GM12878 (cell line): ENCODE results near the gene ASAP3. TPM values are rescaled to one million over a fixed set of nuclear protein-coding genes. Genes with fewer than 3 reads are reported as not detected.
"Not testable (repeated sequence)": the region's sequence is repeated elsewhere in the genome, so short reads cannot be mapped to it uniquely, and the experiment has no call there.

Experiments
- ATAC-seq: fragments of 200-7000 bp; cut with Tn5 transposase; 3 replicates; pipeline ENCODE4 v1.9.1; 2020; ENCODE audit warnings: mild to moderate bottlenecking, moderate library complexity
- BruUV-seq: library from RNA; stranded (reverse); fragments of 400-500 nt; replicated peaks from 2 replicates; lab custom pipeline; 2021; lab: Mats Ljungman, UMichigan
- CTCF ChIA-PET: fragments of 300-600 bp; sonication (Branson Sonifier 250); formaldehyde crosslinking; extraction: SDS; loops from one replicate; lab custom pipeline; 2021; ENCODE audit warnings: inconsistent platforms; lab: Yijun Ruan, JAX
- POLR2A ChIA-PET: fragments of 350-600 bp; formaldehyde crosslinking; extraction: SDS; loops from one replicate; lab custom pipeline; 2021; ENCODE audit warnings: inconsistent platforms; lab: Charles Lee
- RAD21 ChIA-PET: fragments of 300-600 bp; sonication (Branson Sonifier 250); formaldehyde crosslinking; loops from one replicate; lab custom pipeline; 2023; ENCODE audit warnings: antibody characterized with exemption; ENCODE audit not compliant: unreplicated experiment; lab: Charles Lee
- SMC1A ChIA-PET: fragments of 300-600 bp; sonication (Branson Sonifier 250); formaldehyde crosslinking; loops from one replicate; lab custom pipeline; 2023; ENCODE audit not compliant: unreplicated experiment, uncharacterized antibody; lab: Charles Lee
- DNase-seq: peaks from one replicate; pipeline ENCODE4 v3.0.0-alpha.2; 2011; ENCODE audit warnings: low read depth, low spot score
- FAIRE-seq: peaks from 3 replicates; lab custom pipeline; 2011; peaks lifted over from hg19 to GRCh38; lab: Jason Lieb, UNC
- H2AFZ ChIP-seq: 2 replicates; pipeline ENCODE4 v1.6.0; 2011; ENCODE audit warnings: low read depth, low read length, control low read depth; ENCODE audit not compliant: control insufficient read depth
- H3K27ac ChIP-seq: 2 replicates; pipeline ENCODE4 v1.5.1; 2011; ENCODE audit warnings: control low read depth; ENCODE audit not compliant: control insufficient read depth, insufficient read depth
- H3K27me3 ChIP-seq, 2 experiments: replicated peaks in 1 of 2; 2 replicates each; pipeline versions ENCODE4 v1.6.0 to v1.6.1; 2011; ENCODE audit warnings: low read length in 1 of 2; ENCODE audit not compliant: control insufficient read depth in 2 of 2, insufficient read depth in 2 of 2
- H3K36me3 ChIP-seq, 2 experiments: 2 replicates each; pipeline ENCODE4 v1.5.1; 2011; ENCODE audit warnings: low read length in 1 of 2; ENCODE audit not compliant: control insufficient read depth in 2 of 2, insufficient read depth in 2 of 2
- H3K4me1 ChIP-seq: 2 replicates; pipeline ENCODE4 v1.6.1; 2011; ENCODE audit warnings: mild to moderate bottlenecking, low read length, moderate library complexity, mixed read lengths; ENCODE audit not compliant: control insufficient read depth, insufficient read depth
- H3K4me2 ChIP-seq: 2 replicates; pipeline ENCODE4 v1.6.0; 2011; ENCODE audit warnings: control low read depth; ENCODE audit not compliant: control insufficient read depth, insufficient read depth
- H3K4me3 ChIP-seq: fragments of 200-600 bp; sonication (generic); 2 replicates; pipeline ENCODE4 v1.5.1; 2016
- H3K79me2 ChIP-seq: 2 replicates; pipeline ENCODE4 v1.6.0; 2011; ENCODE audit warnings: low read length; ENCODE audit not compliant: control insufficient read depth, insufficient read depth
- H3K9ac ChIP-seq: 2 replicates; pipeline ENCODE4 v1.8.0; 2011; ENCODE audit warnings: low read length, control low read depth, mixed read lengths; ENCODE audit not compliant: control insufficient read depth, insufficient read depth
- H3K9me3 ChIP-seq: replicated peaks from 3 replicates; pipeline ENCODE4 v1.5.1; 2011; ENCODE audit warnings: mild to moderate bottlenecking, low read length; ENCODE audit not compliant: control insufficient read depth, insufficient read depth
- H4K20me1 ChIP-seq: 2 replicates; pipeline ENCODE4 v1.6.0; 2011; ENCODE audit not compliant: control insufficient read depth, insufficient read depth
- YBX1 ChIP-seq: fragments of 450-650 bp; IDR thresholded peaks from 2 replicates; pipeline ENCODE4 v1.6.1; 2016; ENCODE audit warnings: antibody characterized with exemption
- ZBED1 ChIP-seq: IDR thresholded peaks from 2 replicates; pipeline ENCODE4 v1.6.1; 2016; ENCODE audit warnings: borderline replicate concordance
- ZNF207 ChIP-seq: fragments of 450-650 bp; IDR thresholded peaks from 2 replicates; pipeline ENCODE4 v1.6.1; 2014; ENCODE audit warnings: antibody characterized with exemption, mild to moderate bottlenecking, borderline replicate concordance
- WGBS: methylation state at CpG from one replicate; pipeline ENCODE4 v1.1.6; 2016; ENCODE audit warnings: low lambda C conversion rate; ENCODE audit not compliant: insufficient replicate concordance, insufficient coverage; ENCODE audit errors: missing lambda C conversion rate; 5-methylcytosine and 5-hydroxymethylcytosine counted together
- in situ Hi-C: fragments of 300-500 bp; cut with MboI; formaldehyde crosslinking; loops from 9 replicates; pipeline ENCODE4 v1.14.3; 2018; ENCODE audit warnings: mixed read lengths
- intact Hi-C: fragments of 100-400 bp; cut with micrococcal nuclease; formaldehyde crosslinking; loops from one replicate; pipeline ENCODE4 v1.14.2; 2022; ENCODE audit not compliant: unreplicated experiment
- polyA plus RNA-seq, 11 experiments: library from polyadenylated mRNA; depleted of rRNA in 4 of 11; unstranded in 6 of 11; stranded (reverse) in 5 of 11; fragments of >200 nt; fragmentation: Nextera tagmentation in 4 of 11; fragmentation: Illumina TruSeq in 1 of 11; extraction: Ambion mirVana in 4 of 11; extraction: Trizol in 1 of 11; gene quantifications; 1 replicate in 1 of 11; 2 replicates in 10 of 11; pipeline versions ENCODE4 v1.2.1 to v1.2.3, GENCODE V29; 2011 to 2016; ENCODE audit warnings: inconsistent platforms in 2 of 11, missing spikeins in 2 of 11, low read depth in 1 of 11
- total RNA-seq, 4 experiments: library from RNA; depleted of rRNA in 3 of 4; stranded (reverse); fragments of >200 nt in 3 of 4; fragmentation: Illumina TruSeq in 1 of 4; extraction: Trizol in 1 of 4; gene quantifications; 2 replicates each; pipeline versions ENCODE4 v1.2.1 to v1.2.3, GENCODE V29; 2013 to 2021

ASAP3 gene
- total and polyA plus RNA-seq, 10 of the 15 experiments (the other 5 are each of a cell fraction or from before 2014, with no cell fraction given) = 0.04 to 0.92 (median 0.34) TPM; not detected in 1

DNA sequence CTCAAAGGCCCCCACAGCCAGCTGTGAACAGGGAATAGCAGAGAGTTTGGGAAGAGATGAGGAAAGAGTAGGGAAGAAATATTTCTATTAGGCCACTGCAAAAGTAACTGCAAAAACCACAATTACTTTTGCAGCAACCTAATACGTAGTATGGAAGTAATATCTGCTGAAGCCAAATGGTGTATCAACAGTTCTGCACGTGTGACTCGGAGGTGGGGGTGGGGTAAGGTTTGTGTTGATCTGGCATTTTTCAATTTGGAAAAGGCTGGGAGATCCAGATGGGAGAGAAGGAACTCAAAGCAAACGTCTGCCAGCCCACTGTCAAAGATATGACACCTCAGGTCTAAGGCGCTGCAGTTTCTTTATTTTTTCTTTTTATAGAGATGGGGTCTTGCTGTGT lies 103.3 kb downstream of the ASAP3 start (continued):
- TF ChIP-seq ZNF207 = no peak
- no peak for TF ChIP-seq YBX1
- TF ChIP-seq ZBED1 = no peak

DNA sequence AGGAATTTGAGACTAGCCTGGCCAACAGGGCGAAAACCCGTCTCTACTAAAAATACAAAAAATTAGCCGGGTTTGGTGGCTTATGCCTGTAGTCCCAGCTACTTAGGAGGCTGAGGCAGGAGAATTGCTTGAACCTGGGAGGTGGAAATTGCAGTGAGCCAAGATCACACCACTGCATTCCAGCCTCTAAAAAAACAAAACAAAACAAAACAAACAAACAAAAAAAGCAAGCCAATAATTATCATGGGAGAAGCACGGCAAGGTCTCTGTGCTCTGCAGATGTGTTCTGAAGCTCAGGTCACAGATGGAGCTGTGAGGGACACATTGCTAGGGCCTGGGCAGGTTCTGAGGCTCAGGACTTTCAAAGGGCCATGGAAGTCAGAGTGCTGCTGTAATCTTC lies 103.7 kb downstream of the ASAP3 start:
- BruUV-seq, H3K4me3 ChIP-seq, H3K27me3 ChIP-seq, intact Hi-C loops, H3K27ac ChIP-seq, H4K20me1 ChIP-seq, FAIRE-seq, in situ Hi-C loops, H3K4me2 ChIP-seq, H3K4me1 ChIP-seq, POLR2A ChIA-PET, CTCF ChIA-PET, H2AFZ ChIP-seq, H3K36me3 ChIP-seq, H3K79me2 ChIP-seq, H3K9ac ChIP-seq, H3K9me3 ChIP-seq, SMC1A ChIA-PET, DNase-seq, RAD21 ChIA-PET, ATAC-seq: not testable (repeated sequence)
- 39% methylated on average over 4 of the region's 4 CpGs for WGBS

Other genes with a start within 250 kb of the ASAP3 start
- gene HNRNPR, start 139.9 kb downstream of the ASAP3 start, total RNA-seq (2014; rRNA removed) = 107 and 127 TPM in 2 replicates
- 230 and 249 TPM in 2 replicates for gene HNRNPR, start 139.9 kb downstream of the ASAP3 start, total RNA-seq (2014; rRNA removed; fragmentation: Illumina TruSeq; extraction: Trizol)
- 190 and 194 TPM in 2 replicates for gene HNRNPR, start 139.9 kb downstream of the ASAP3 start, total RNA-seq (2021)
- gene HNRNPR, start 139.9 kb downstream of the ASAP3 start, polyA plus RNA-seq (2011; rRNA removed) = 279 and 291 TPM in 2 replicates
- 280 and 322 TPM in 2 replicates for gene HNRNPR, start 139.9 kb downstream of the ASAP3 start, polyA plus RNA-seq (2014; fragmentation: Illumina TruSeq; extraction: Trizol)
- 100 to 1,000 TPM in 1 of 2 experiments, 10 to 100 TPM in 1; 80.5 to 138 TPM for gene HNRNPR, start 139.9 kb downstream of the ASAP3 start, polyA plus RNA-seq (2014; fragmentation: Nextera tagmentation; extraction: Ambion mirVana)
- gene HNRNPR, start 139.9 kb downstream of the ASAP3 start, polyA plus RNA-seq (2014; rRNA removed) = 166 and 190 TPM in 2 replicates
- 100 to 1,000 TPM; 242 to 260 TPM for gene HNRNPR, start 139.9 kb downstream of the ASAP3 start, polyA plus RNA-seq (2016; fragmentation: Nextera tagmentation; extraction: Ambion mirVana)
- gene ZNF436, start 114.3 kb downstream of the ASAP3 start, total RNA-seq (2014; rRNA removed) = 3.4 and 3.8 TPM in 2 replicates
- gene ZNF436, start 114.3 kb downstream of the ASAP3 start, total RNA-seq (2014; rRNA removed; fragmentation: Illumina TruSeq; extraction: Trizol) = 3.5 and 3.8 TPM in 2 replicates
- gene ZNF436, start 114.3 kb downstream of the ASAP3 start, total RNA-seq (2021) = 3.1 and 3.2 TPM in 2 replicates
- gene ZNF436, start 114.3 kb downstream of the ASAP3 start, polyA plus RNA-seq (2011; rRNA removed) = 4.7 and 6.3 TPM in 2 replicates
- 3.4 and 4.5 TPM in 2 replicates for gene ZNF436, start 114.3 kb downstream of the ASAP3 start, polyA plus RNA-seq (2014; fragmentation: Illumina TruSeq; extraction: Trizol)
- 1 to 10 TPM in 1 of 2 experiments, under 1 TPM in 1; 0.85 to 1.1 TPM for gene ZNF436, start 114.3 kb downstream of the ASAP3 start, polyA plus RNA-seq (2014; fragmentation: Nextera tagmentation; extraction: Ambion mirVana)
- 1.8 and 1.9 TPM in 2 replicates for gene ZNF436, start 114.3 kb downstream of the ASAP3 start, polyA plus RNA-seq (2014; rRNA removed)
- gene ZNF436, start 114.3 kb downstream of the ASAP3 start, polyA plus RNA-seq (2016; fragmentation: Nextera tagmentation; extraction: Ambion mirVana) = 1 to 10 TPM; 2.6 to 2.9 TPM
- gene TCEA3, start 59.4 kb downstream of the ASAP3 start, total RNA-seq (2014; rRNA removed) = 0.23 TPM in 1 of 2 replicates, not detected in the other
- not detected in 2 replicates for gene TCEA3, start 59.4 kb downstream of the ASAP3 start, total RNA-seq (2014; rRNA removed; fragmentation: Illumina TruSeq; extraction: Trizol)
- gene TCEA3, start 59.4 kb downstream of the ASAP3 start, total RNA-seq (2021) = 0.37 TPM in 1 of 2 replicates, not detected in the other
- gene TCEA3, start 59.4 kb downstream of the ASAP3 start, polyA plus RNA-seq (2011; rRNA removed) = 0.08 TPM in 1 of 2 replicates, not detected in the other
- gene TCEA3, start 59.4 kb downstream of the ASAP3 start, polyA plus RNA-seq (2014; fragmentation: Illumina TruSeq; extraction: Trizol) = 0.27 TPM in 1 of 2 replicates, not detected in the other
- gene TCEA3, start 59.4 kb downstream of the ASAP3 start, polyA plus RNA-seq (2014; fragmentation: Nextera tagmentation; extraction: Ambion mirVana) = not detected
- 0.06 TPM in 1 of 2 replicates, not detected in the other for gene TCEA3, start 59.4 kb downstream of the ASAP3 start, polyA plus RNA-seq (2014; rRNA removed)
- gene TCEA3, start 59.4 kb downstream of the ASAP3 start, polyA plus RNA-seq (2016; fragmentation: Nextera tagmentation; extraction: Ambion mirVana) = not detected
- 23.7 and 24.6 TPM in 2 replicates for gene E2F2, start 47.1 kb upstream of the ASAP3 start, total RNA-seq (2014; rRNA removed)
- 13.4 and 14.7 TPM in 2 replicates for gene E2F2, start 47.1 kb upstream of the ASAP3 start, total RNA-seq (2014; rRNA removed; fragmentation: Illumina TruSeq; extraction: Trizol)
- 24.0 and 27.2 TPM in 2 replicates for gene E2F2, start 47.1 kb upstream of the ASAP3 start, total RNA-seq (2021)
- gene E2F2, start 47.1 kb upstream of the ASAP3 start, polyA plus RNA-seq (2011; rRNA removed) = 2.3 and 3.8 TPM in 2 replicates
- 9.0 and 14.5 TPM in 2 replicates for gene E2F2, start 47.1 kb upstream of the ASAP3 start, polyA plus RNA-seq (2014; fragmentation: Illumina TruSeq; extraction: Trizol)
- gene E2F2, start 47.1 kb upstream of the ASAP3 start, polyA plus RNA-seq (2014; fragmentation: Nextera tagmentation; extraction: Ambion mirVana) = 1 to 10 TPM; 4.3 to 4.6 TPM
- 10.4 and 12.2 TPM in 2 replicates for gene E2F2, start 47.1 kb upstream of the ASAP3 start, polyA plus RNA-seq (2014; rRNA removed)
- 10 to 100 TPM; 17.5 to 18.0 TPM for gene E2F2, start 47.1 kb upstream of the ASAP3 start, polyA plus RNA-seq (2016; fragmentation: Nextera tagmentation; extraction: Ambion mirVana)
- gene ID3, start 75.3 kb upstream of the ASAP3 start, total RNA-seq (2014; rRNA removed) = 403 and 449 TPM in 2 replicates
- gene ID3, start 75.3 kb upstream of the ASAP3 start, total RNA-seq (2014; rRNA removed; fragmentation: Illumina TruSeq; extraction: Trizol) = 129 and 136 TPM in 2 replicates
- 278 and 285 TPM in 2 replicates for gene ID3, start 75.3 kb upstream of the ASAP3 start, total RNA-seq (2021)
- 33.6 and 44.0 TPM in 2 replicates for gene ID3, start 75.3 kb upstream of the ASAP3 start, polyA plus RNA-seq (2011; rRNA removed)
- 44.0 and 122 TPM in 2 replicates for gene ID3, start 75.3 kb upstream of the ASAP3 start, polyA plus RNA-seq (2014; fragmentation: Illumina TruSeq; extraction: Trizol)
- 100 to 1,000 TPM in 1 of 2 experiments, 10 to 100 TPM in 1; 42.7 to 104 TPM for gene ID3, start 75.3 kb upstream of the ASAP3 start, polyA plus RNA-seq (2014; fragmentation: Nextera tagmentation; extraction: Ambion mirVana)
- gene ID3, start 75.3 kb upstream of the ASAP3 start, polyA plus RNA-seq (2014; rRNA removed) = 389 and 394 TPM in 2 replicates
- 100 to 1,000 TPM; 459 to 475 TPM for gene ID3, start 75.3 kb upstream of the ASAP3 start, polyA plus RNA-seq (2016; fragmentation: Nextera tagmentation; extraction: Ambion mirVana)
- 2,159 and 2,394 TPM in 2 replicates for gene RPL11, start 207.6 kb upstream of the ASAP3 start, total RNA-seq (2014; rRNA removed)
- 3,824 and 3,837 TPM in 2 replicates for gene RPL11, start 207.6 kb upstream of the ASAP3 start, total RNA-seq (2014; rRNA removed; fragmentation: Illumina TruSeq; extraction: Trizol)
- 1,753 and 1,779 TPM in 2 replicates for gene RPL11, start 207.6 kb upstream of the ASAP3 start, total RNA-seq (2021)
- gene RPL11, start 207.6 kb upstream of the ASAP3 start, polyA plus RNA-seq (2011; rRNA removed) = 2,789 and 3,603 TPM in 2 replicates
- gene RPL11, start 207.6 kb upstream of the ASAP3 start, polyA plus RNA-seq (2014; fragmentation: Illumina TruSeq; extraction: Trizol) = 4,611 and 5,379 TPM in 2 replicates
- 1,000 to 10,000 TPM; 2,510 to 2,532 TPM for gene RPL11, start 207.6 kb upstream of the ASAP3 start, polyA plus RNA-seq (2014; fragmentation: Nextera tagmentation; extraction: Ambion mirVana)
- 3,466 and 3,676 TPM in 2 replicates for gene RPL11, start 207.6 kb upstream of the ASAP3 start, polyA plus RNA-seq (2014; rRNA removed)
- gene RPL11, start 207.6 kb upstream of the ASAP3 start, polyA plus RNA-seq (2016; fragmentation: Nextera tagmentation; extraction: Ambion mirVana) = 1,000 to 10,000 TPM in 1 of 2 experiments, 100 to 1,000 TPM in 1; 968 to 1,082 TPM